A549 (cell line): Measurements from ENCODE around the gene CDC14B. TPM values are rescaled to one million over a fixed set of nuclear protein-coding genes. Genes with fewer than 3 reads are reported as not detected.

Experiments used
- ATAC-seq, 2 experiments: fragments of 200-7000 bp in 1 of 2; fragments of >200 bp in 1 of 2; cut with Nextera tagmentation in 1 of 2; cut with Tn5 transposase in 1 of 2; 3 replicates each; pipeline versions ENCODE4 v1.8.0 to v1.9.1; 2018 to 2020; ENCODE audit warnings: mild to moderate bottlenecking in 1 of 2, moderate library complexity in 1 of 2
- CTCF ChIA-PET: fragments of 300-600 bp; sonication (Branson Sonifier 250); formaldehyde crosslinking; extraction: SDS; loops from one replicate; lab custom pipeline; 2021; ENCODE audit warnings: antibody characterized with exemption, inconsistent platforms; lab: Yijun Ruan, JAX
- POLR2A ChIA-PET: fragments of 350-600 bp; formaldehyde crosslinking; extraction: SDS; loops from one replicate; lab custom pipeline; 2021; ENCODE audit warnings: antibody characterized with exemption, inconsistent platforms; lab: Yijun Ruan, JAX
- DNase-seq, 2 experiments: peaks; one replicate each; pipeline versions ENCODE4 v3.0.0 to v3.0.0-alpha.2; 2011 to 2016; ENCODE audit warnings: low read depth in 1 of 2, low spot score in 1 of 2
- FAIRE-seq: peaks from 2 replicates; lab custom pipeline; 2011; peaks lifted over from hg19 to GRCh38; lab: Jason Lieb, UNC
- H3K27ac ChIP-seq, 2 experiments: fragments of >200 bp; sonication (Bioruptor Twin); formaldehyde crosslinking; 3 replicates each; pipeline ENCODE4 v1.5.1; 2016 to 2017
- H3K4me1 ChIP-seq: fragments of >200 bp; sonication (Bioruptor Twin); formaldehyde crosslinking; 3 replicates; pipeline ENCODE4 v1.6.1; 2016
- H3K4me2 ChIP-seq: fragments of >200 bp; sonication (Bioruptor Twin); formaldehyde crosslinking; 3 replicates; pipeline ENCODE4 v1.6.1; 2016
- H3K4me3 ChIP-seq: fragments of >200 bp; sonication (Bioruptor Twin); formaldehyde crosslinking; 3 replicates; pipeline ENCODE4 v1.5.1; 2016
- H3K9me3 ChIP-seq: fragments of >200 bp; sonication (Bioruptor Twin); formaldehyde crosslinking; 3 replicates; pipeline ENCODE4 v1.6.1; 2016
- BCL3 ChIP-seq: fragments of >200 bp; sonication (Bioruptor Twin); formaldehyde crosslinking; IDR thresholded peaks from 3 replicates; pipeline ENCODE4 v1.6.1; 2016
- BHLHE40 ChIP-seq: IDR thresholded peaks from 2 replicates; pipeline ENCODE4 v1.6.1; 2012; ENCODE audit warnings: low read depth, low read length, inconsistent platforms
- CBX8 ChIP-seq: fragments of 200-600 bp; sonication (generic); IDR thresholded peaks from 2 replicates; pipeline ENCODE4 v1.6.1; 2016
- CHD4 ChIP-seq: fragments of 200-600 bp; sonication (generic); IDR thresholded peaks from 2 replicates; pipeline ENCODE4 v1.6.1; 2016; ENCODE audit warnings: antibody characterized with exemption, mild to moderate bottlenecking, borderline replicate concordance
- E2F6 ChIP-seq: IDR thresholded peaks from 2 replicates; pipeline ENCODE4 v1.6.1; 2012; ENCODE audit warnings: low read depth, borderline replicate concordance
- EHMT2 ChIP-seq: fragments of 200-600 bp; sonication (generic); IDR thresholded peaks from 2 replicates; pipeline ENCODE4 v1.6.1; 2016; ENCODE audit warnings: antibody characterized with exemption, low read depth, mild to moderate bottlenecking, moderate library complexity
- ESRRA ChIP-seq: fragments of 150-350 bp; IDR thresholded peaks from 2 replicates; pipeline ENCODE4 v1.6.1; 2014; ENCODE audit warnings: mild to moderate bottlenecking, low read length, borderline replicate concordance
- FOXS1 ChIP-seq: fragments of 250-450 bp; sonication (Bioruptor Pico); IDR thresholded peaks from 2 replicates; pipeline ENCODE4 v1.5.0; 2020; ENCODE audit warnings: mild to moderate bottlenecking, moderate library complexity
- HMGXB4 ChIP-seq: fragments of 250-450 bp; sonication (Bioruptor Pico); IDR thresholded peaks from 2 replicates; pipeline ENCODE4 v1.5.0; 2021; ENCODE audit warnings: mild to moderate bottlenecking, moderate library complexity, borderline replicate concordance
- HOXB5 ChIP-seq: fragments of 250-450 bp; sonication (Bioruptor Pico); IDR thresholded peaks from 2 replicates; pipeline ENCODE4 v1.5.0; 2020; ENCODE audit warnings: mild to moderate bottlenecking, moderate library complexity
- JUNB ChIP-seq: fragments of >200 bp; sonication (Bioruptor Twin); formaldehyde crosslinking; IDR thresholded peaks from 2 replicates; pipeline ENCODE4 v1.6.1; 2016
- MAFK ChIP-seq: fragments of 450-650 bp; IDR thresholded peaks from 2 replicates; pipeline ENCODE4 v1.6.1; 2014; ENCODE audit not compliant: partially characterized antibody
- MAX ChIP-seq: IDR thresholded peaks from 2 replicates; pipeline ENCODE4 v1.6.1; 2012
- PHF8 ChIP-seq: fragments of 200-600 bp; sonication (generic); IDR thresholded peaks from 2 replicates; pipeline ENCODE4 v1.6.1; 2016; ENCODE audit warnings: low read depth, mild to moderate bottlenecking, antibody characterized with exemption, moderate library complexity, borderline replicate concordance
- RAD21 ChIP-seq, 2 experiments: fragments of >200 bp in 1 of 2; sonication (Bioruptor Twin) in 1 of 2; formaldehyde crosslinking in 1 of 2; IDR thresholded peaks in 1 of 2; conservative IDR thresholded peaks in 1 of 2; 2 replicates in 1 of 2; 3 replicates in 1 of 2; pipeline ENCODE4 v1.6.1; 2012 to 2018; ENCODE audit warnings: inconsistent platforms in 1 of 2
- TFCP2L1 ChIP-seq: fragments of 250-450 bp; sonication (Bioruptor Pico); IDR thresholded peaks from 2 replicates; pipeline ENCODE4 v1.5.0; 2021; ENCODE audit warnings: mild to moderate bottlenecking
- TP53 ChIP-seq: fragments of 250-450 bp; sonication (Bioruptor Pico); IDR thresholded peaks from 2 replicates; pipeline ENCODE4 v1.5.0; 2021; ENCODE audit warnings: mild to moderate bottlenecking, moderate library complexity
- ZFP36 ChIP-seq: fragments of 450-650 bp; IDR thresholded peaks from 2 replicates; pipeline ENCODE4 v1.6.1; 2014; ENCODE audit warnings: borderline replicate concordance; ENCODE audit not compliant: partially characterized antibody
- WGBS: methylation state at CpG from one replicate; pipeline ENCODE4 v1.1.6; 2017; ENCODE audit errors: missing lambda C conversion rate; 5-methylcytosine and 5-hydroxymethylcytosine counted together
- polyA plus RNA-seq, 4 experiments: library from polyadenylated mRNA; depleted of rRNA in 3 of 4; stranded (reverse); fragments of >200 nt; fragmentation: RNase III in 1 of 4; extraction: RNeasy Plus Mini Kit Qiagen cat#74134 plus additional on column Dnase treatment in 1 of 4; gene quantifications; 2 replicates in 3 of 4; 3 replicates in 1 of 4; pipeline ENCODE4 v1.2.3, GENCODE V29; 2011 to 2017
- TF ChIP-seq, protein P1 (sequence below): IDR thresholded peaks from 2 replicates; pipeline ENCODE4 v1.6.1; 2012

CDC14B gene
- polyA plus RNA-seq, 2 of the 4 experiments (the other 2 are of a cell fraction) = 9.9 to 17.3 TPM

GRCh38 chr9:96619124-96619465, 548 bp downstream of the CDC14B start:
- Histone ChIP-seq H3K4me1 (peaks cover 18% of the 10 kb centered on the region), H3K4me2 (peak overlapping the region; percentile 97), H3K4me3 (peak overlapping the region; percentile 98), H3K27ac (peak overlapping the region; percentile 81 to 95), H3K9me3 (no peaks in the 10 kb centered on the region)
- ATAC-seq (peak; percentile 9 to 42; a peak in 4 of 6 replicates), DNase-seq (no peak), FAIRE-seq (no peak)
- WGBS = 3% methylated on average over 13 of the region's 54 CpGs
- TF ChIP-seq MAX = no peak
- TF ChIP-seq, all 56 proteins: peak for 0
- POLR2A ChIA-PET = no interaction called here
- CTCF ChIA-PET = interaction anchor here (0.6 to 2.0 kb wide), 14 partner anchors 13 to 297 kb away, joined by 3 to 7 read pairs (median 4); partner anchors contain the start of gene HABP4

DNA sequence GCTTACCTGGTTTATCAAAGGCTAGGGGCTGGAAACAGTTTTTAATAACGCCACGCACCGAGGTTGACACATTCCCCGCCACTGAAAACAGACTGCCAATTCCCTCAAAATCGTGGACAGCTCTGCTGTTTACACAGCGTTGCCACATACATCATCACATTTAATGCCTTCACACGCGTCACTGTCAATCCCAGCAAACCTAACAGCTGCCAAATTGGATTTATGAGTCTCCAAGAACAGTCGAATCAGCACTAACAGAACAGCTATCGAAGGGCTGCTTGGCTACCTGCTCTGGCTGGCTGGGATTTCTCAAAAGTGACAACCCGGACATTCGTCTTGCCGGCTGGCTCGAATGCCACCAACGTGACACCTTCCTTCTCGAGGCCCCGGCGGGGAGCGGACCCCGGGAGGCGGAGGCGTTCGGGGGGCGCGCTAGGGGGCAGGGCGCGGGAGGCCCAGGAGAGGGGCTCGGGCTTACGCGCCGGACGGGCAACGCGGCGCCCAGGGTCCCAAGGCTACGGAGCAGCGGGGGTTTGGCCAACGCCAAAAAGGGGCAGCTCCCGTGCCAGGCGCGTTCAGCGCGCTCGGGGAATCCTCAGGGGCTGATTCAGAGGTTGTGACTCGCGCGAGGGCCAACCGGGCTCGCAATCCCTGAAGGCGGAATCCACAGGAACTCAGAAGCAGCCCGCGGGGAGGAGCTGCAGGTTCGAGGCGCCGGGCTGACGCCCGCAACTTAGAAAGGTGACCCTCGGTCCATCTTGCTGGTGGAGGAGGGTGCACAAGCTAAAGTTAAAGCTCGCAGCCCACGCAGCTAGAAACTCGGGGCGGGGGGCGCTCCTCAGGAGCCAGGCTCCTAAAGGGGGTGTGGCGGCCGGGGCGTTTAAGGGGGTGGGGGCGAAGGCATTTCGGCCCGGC, 1.2 kb downstream of the CDC14B start:
- ATAC-seq (peak; percentile 48 to 57), DNase-seq (peak; percentile 29 to 48)
- H3K4me1 ChIP-seq = peaks cover 25% of the 10 kb centered on the region

More for the DNA sequence above, 1.2 kb downstream of the CDC14B start:
- WGBS = 16% methylated on average over 27 of the region's 69 CpGs
- FAIRE-seq = no peak
- Histone ChIP-seq H3K4me2 (peak overlapping the region; percentile 97), H3K27ac (peak overlapping the region; percentile 81 to 95), H3K9me3 (no peaks in the 10 kb centered on the region), H3K4me3 (peak overlapping the region; percentile 98)
- 0 out of 2 replicates have a peak, but pooled peaks have one; percentile 13 for TF ChIP-seq PHF8
- no peak for TF ChIP-seq TP53 (CRISPR knock-in tag)
- no peak for TF ChIP-seq BCL3
- no peak for TF ChIP-seq CHD4
- no peak for TF ChIP-seq CBX8
- no peak for TF ChIP-seq BHLHE40
- TF ChIP-seq E2F6 = peak; percentile 32; the same call in 1 of the 2 replicates
- TF ChIP-seq FOXS1 (CRISPR knock-in tag) = no peak
- TF ChIP-seq HOXB5 (CRISPR knock-in tag) = 0 out of 2 replicates have a peak, but pooled peaks have one; percentile 16
- no peak for TF ChIP-seq ZFP36
- TF ChIP-seq EHMT2 = no peak
- no peak for TF ChIP-seq TFCP2L1 (CRISPR knock-in tag)
- TF ChIP-seq, protein P1, sequence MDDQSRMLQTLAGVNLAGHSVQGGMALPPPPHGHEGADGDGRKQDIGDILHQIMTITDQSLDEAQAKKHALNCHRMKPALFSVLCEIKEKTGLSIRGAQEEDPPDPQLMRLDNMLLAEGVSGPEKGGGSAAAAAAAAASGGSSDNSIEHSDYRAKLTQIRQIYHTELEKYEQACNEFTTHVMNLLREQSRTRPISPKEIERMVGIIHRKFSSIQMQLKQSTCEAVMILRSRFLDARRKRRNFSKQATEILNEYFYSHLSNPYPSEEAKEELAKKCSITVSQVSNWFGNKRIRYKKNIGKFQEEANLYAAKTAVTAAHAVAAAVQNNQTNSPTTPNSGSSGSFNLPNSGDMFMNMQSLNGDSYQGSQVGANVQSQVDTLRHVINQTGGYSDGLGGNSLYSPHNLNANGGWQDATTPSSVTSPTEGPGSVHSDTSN = no peak
- no peak for TF ChIP-seq JUNB
- TF ChIP-seq HMGXB4 = no peak
- TF ChIP-seq MAFK = peak; percentile 90
- peak; percentile 43 for TF ChIP-seq MAX
- TF ChIP-seq ESRRA = no peak
- no peak for TF ChIP-seq RAD21 (conservative IDR thresholded peaks at IDR 0.05 in 1 of 2, IDR thresholded peaks at IDR 0.05 in 1 of 2)
- POLR2A ChIA-PET = no interaction called here
- CTCF ChIA-PET = interaction anchor here (0.6 to 1.8 kb wide), 14 partner anchors 12 to 291 kb away, joined by 3 to 7 read pairs (median 4); no protein-coding TSS in a partner anchor
